Measurements from ENCODE around the gene PXDN. TPM values are rescaled to one million over a fixed set of nuclear protein-coding genes. Genes with fewer than 3 reads are reported as not detected.

PXDN gene
- total and polyA plus RNA-seq, 9 of the 15 experiments (the other 6 are each of a cell fraction or from before 2014, with no cell fraction given): 0.49 TPM; not detected in 8

- H3K4me1 ChIP-seq (replicated peaks in 1 of 2; ENCODE audit: control insufficient read depth in 2 of 2, insufficient read depth in 2 of 2, low read length in 2 of 2): no peaks in the 10 kb centered on the region
Observed at GRCh38 chr2:1655461-1655860, 88.9 kb downstream of the PXDN start.

More at GRCh38 chr2:1655461-1655860, 88.9 kb downstream of the PXDN start:
- TF ChIP-seq SMARCC2 (IDR thresholded peaks at IDR 0.05; ENCODE audit: low read depth) (no peak), ELK3 (CRISPR knock-in tag; IDR thresholded peaks at IDR 0.05) (no peak), HDAC1 (IDR thresholded peaks at IDR 0.05) (no peak), RBM34 (IDR thresholded peaks at IDR 0.05; ENCODE audit: borderline replicate concordance, insufficient read depth, low read length) (no peak), ZNF780A (CRISPR knock-in tag; IDR thresholded peaks at IDR 0.05) (no peak), ZNF655 (CRISPR knock-in tag; IDR thresholded peaks at IDR 0.05) (no peak), TCF3 (CRISPR knock-in tag; IDR thresholded peaks at IDR 0.05) (no peak), ZBTB7A (IDR thresholded peaks at IDR 0.05; ENCODE audit: borderline replicate concordance, control insufficient read depth, low read depth, low read length) (no peak), ATF2 (CRISPR knock-in tag; IDR thresholded peaks at IDR 0.05) (no peak), ZNF76 (CRISPR knock-in tag; IDR thresholded peaks at IDR 0.05; ENCODE audit: borderline replicate concordance) (no peak), ZNF644 (tag; IDR thresholded peaks at IDR 0.05; ENCODE audit: low read depth) (no peak), ZHX1 (conservative IDR thresholded peaks at IDR 0.05; ENCODE audit: low read length) (no peak), TARDBP (IDR thresholded peaks at IDR 0.05) (no peak), GABPA (tag; conservative IDR thresholded peaks at IDR 0.05; ENCODE audit: low read depth) (no peak), TBP (optimal IDR thresholded peaks at IDR 0.05; ENCODE audit: low read depth, low read length) (no peak), NR2C1 (IDR thresholded peaks at IDR 0.05) (no peak), NR2C1 (tag; IDR thresholded peaks at IDR 0.05) (no peak)
- intact Hi-C loops (cut with micrococcal nuclease) (no loop called here), in situ Hi-C loops (cut with MboI) (no loop called here)
- H3K4me3 ChIP-seq: no peak overlapping the region
- H2AFZ ChIP-seq (ENCODE audit: low read depth, low read length): no peak overlapping the region
- WGBS (ENCODE audit: insufficient coverage, low coverage, missing lambda C conversion rate): 8% methylated on average over 2 of the region's 3 CpGs
- H3K27ac ChIP-seq (ENCODE audit: extremely low read depth, low read depth, low read length): no peak overlapping the region
- no peaks in the 10 kb centered on the region for H3K79me2 ChIP-seq (ENCODE audit: control insufficient read depth, insufficient read depth, low read length)
- no peak overlapping the region for H3K9ac ChIP-seq (ENCODE audit: insufficient read depth in 1 of 2, low read depth in 2 of 2, low read length in 2 of 2)
- ChIA-PET CTCF (ENCODE audit: low intra/inter-chr PET ratio) (interaction anchor here (0.6 kb wide), 1 partner anchor 15 kb away, joined by 6 read pairs; no protein-coding TSS in a partner anchor), POLR2A (no interaction called here)
- DNase-seq (ENCODE audit: extremely low read depth in 1 of 4, low spot score in 3 of 4) (no peak), FAIRE-seq (no peak), ATAC-seq (no peak)
- no peak overlapping the region for H3K4me2 ChIP-seq (ENCODE audit: insufficient read depth, low read length)
- no peaks in the 10 kb centered on the region; the same call in 1 of the 2 replicates for H4K20me1 ChIP-seq (replicated peaks; ENCODE audit: control insufficient read depth, insufficient read depth, low read length)
- H3K27me3 ChIP-seq (ENCODE audit: control insufficient read depth in 2 of 2, insufficient read depth in 2 of 2, low read length in 2 of 2): peaks cover 4 to 12% of the 10 kb centered on the region in 2 experiments; a peak in 3 of 5 replicates
- H3K36me3 ChIP-seq (ENCODE audit: control insufficient read depth, insufficient read depth, low read length): no peaks in the 10 kb centered on the region
- no peaks in the 10 kb centered on the region for H3K9me3 ChIP-seq (replicated peaks; ENCODE audit: control insufficient read depth, insufficient read depth, low read depth, low read length)
- no TSS peak for BruUV-seq (replicated peaks)
- no peaks in the 10 kb centered on the region for H3K9me1 ChIP-seq (ENCODE audit: control insufficient read depth, insufficient read depth, low read length)

Measured in K562 (cell line).